Measurements from ENCODE around the gene ACAA1.
"Not testable (repeated sequence)": the region's sequence is repeated elsewhere in the genome, so short reads cannot be mapped to it uniquely, and the experiment has no call there.

Gene ACAA1

GRCh38 chr3:38134517-38135143 lies 2.3 kb downstream of the ACAA1 start:
- DNase-seq (ENCODE audit: low read depth) = not testable (repeated sequence)

DNA sequence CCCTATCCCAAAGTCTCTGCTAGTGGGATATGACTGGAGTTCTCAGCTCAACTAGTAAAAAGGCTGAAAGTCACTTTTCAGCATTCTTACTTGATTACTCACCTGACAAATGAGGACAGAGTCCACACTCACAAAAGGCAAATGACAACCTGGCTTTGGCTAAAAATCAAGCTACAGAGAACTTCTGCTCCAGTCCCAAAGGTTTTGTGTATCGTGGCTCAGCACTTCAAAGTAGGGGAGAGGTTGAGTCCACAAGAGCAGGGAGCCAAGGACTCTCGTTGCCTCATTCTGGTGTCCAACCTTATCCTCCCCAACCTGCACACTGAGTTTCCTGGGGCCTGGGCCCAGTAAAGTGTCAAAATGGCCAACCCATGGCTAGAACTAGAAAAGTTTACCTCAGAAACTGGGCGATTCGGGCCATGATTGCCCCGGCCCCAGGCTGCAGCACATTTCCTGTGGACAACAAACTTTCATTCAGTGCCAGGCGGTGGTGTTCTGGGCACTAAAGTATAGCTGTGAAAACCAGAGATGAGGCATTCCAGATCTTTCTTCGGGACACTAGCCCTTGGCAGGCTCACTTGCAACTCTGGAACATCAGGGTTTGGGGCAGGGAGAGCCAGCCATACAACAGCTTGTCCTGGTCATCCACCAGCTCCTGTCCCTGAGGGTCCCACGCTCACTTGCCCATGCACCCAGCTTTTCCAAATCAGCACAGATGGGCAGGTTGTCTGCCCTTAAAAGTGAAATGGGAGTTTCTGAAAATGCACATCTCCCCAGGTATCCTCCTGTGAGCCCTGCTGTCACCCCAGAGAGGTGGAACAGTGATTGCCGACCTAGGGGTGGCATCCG lies 3.1 kb downstream of the ACAA1 start:
- no peak for DNase-seq (ENCODE audit: low read depth)

GRCh38 chr3:38133209-38133556 lies 3.7 kb downstream of the ACAA1 start:
- no peak for DNase-seq (ENCODE audit: low read depth)

DNA sequence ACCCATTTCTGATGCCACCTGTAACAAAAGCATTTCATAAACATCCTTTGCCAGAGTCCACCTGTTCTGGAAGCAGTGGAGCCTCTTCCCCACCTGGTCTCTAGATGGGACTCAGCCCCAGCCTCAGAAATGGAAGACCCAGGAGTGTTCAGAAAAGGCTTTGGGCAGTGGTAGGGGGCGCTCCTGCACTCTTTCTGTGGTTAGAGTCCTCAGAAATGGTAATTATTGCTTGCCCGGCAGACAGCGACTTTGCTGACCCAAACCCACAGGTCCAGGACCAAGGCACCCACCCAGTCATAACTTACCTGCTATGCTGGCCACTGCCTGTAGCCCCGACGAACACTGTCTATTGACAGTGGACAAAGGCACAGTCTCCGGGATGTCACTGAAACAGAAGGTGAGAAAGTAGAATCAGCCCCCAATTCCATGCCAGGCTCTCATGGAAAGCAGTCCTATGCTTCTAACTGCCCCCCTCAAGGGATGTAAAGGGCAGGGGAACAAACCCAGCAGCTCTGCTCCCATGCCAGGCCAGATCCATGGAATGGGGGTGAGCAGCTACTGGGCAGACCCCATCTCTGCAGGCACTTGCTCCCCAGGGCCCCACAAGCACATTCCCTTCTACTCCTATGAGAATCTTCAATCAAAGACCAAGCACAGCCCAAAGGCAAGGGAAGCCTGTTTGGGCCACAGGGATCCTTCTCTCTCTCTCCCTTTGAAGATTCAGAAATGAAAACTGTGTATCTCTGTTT lies 5.1 kb downstream of the ACAA1 start:
- no peak for DNase-seq (ENCODE audit: low read depth)

- DNase-seq (ENCODE audit: low read depth) = no peak
These were observed 6.3 kb downstream of the ACAA1 start for GRCh38 chr3:38130631-38131065.

DNA sequence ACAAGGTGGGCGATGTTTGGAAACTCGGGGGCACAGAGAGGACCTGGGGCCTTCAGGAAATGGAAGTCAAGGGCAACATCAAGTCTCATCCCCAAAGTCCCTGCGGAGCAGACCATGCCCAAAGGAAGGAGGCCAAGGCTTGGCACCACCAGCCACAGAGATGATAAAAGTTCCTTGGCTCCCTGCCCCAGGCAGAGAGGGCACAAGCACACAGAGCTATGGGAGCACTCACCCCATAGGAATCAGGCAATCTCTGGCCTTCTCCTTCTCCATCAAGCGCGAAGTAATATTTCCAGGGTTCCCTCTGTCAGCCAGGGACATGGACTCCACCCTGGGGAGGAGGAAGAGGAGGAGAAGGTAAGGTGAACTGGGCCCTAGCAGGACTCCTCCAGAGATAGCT lies 7.9 kb downstream of the ACAA1 start:
- no peak for DNase-seq (ENCODE audit: low read depth)

- DNase-seq (ENCODE audit: low read depth) = no peak
These were observed 8.6 kb downstream of the ACAA1 start for GRCh38 chr3:38128303-38128655.

DNA sequence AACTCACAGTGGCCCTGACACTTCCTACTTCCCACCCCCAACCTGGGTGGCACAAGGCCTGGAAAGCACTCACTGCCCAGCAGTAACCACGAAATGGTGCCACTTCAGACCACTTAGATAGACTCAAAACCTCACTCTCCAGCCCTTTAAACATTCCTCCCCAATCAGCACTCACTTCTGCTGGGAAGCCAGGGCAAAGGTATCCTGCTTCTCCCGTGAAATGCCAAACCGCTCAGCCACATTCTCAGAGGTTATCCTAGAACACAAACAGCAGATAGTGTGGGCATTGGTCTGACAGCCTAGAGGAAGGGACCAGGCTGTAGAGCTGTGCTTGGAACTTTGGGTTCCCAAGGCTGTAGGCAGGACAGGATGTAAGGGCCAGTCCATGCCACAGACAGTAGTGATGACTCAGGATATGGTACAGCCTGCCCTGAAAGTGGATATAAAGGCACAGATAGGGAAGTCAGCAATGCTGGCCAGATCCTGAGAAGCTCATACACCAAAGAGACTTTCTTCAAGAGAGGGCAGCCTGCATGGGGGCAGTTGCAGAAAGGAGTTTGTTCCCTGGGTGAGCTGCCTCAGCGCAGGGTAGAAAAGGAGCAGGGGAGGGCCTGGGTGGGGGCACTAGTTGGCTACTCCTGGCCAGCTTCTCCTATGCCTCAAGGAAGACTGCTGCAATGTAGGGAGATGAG lies 9.2 kb downstream of the ACAA1 start:
- no peak for DNase-seq (ENCODE audit: low read depth)

DNA sequence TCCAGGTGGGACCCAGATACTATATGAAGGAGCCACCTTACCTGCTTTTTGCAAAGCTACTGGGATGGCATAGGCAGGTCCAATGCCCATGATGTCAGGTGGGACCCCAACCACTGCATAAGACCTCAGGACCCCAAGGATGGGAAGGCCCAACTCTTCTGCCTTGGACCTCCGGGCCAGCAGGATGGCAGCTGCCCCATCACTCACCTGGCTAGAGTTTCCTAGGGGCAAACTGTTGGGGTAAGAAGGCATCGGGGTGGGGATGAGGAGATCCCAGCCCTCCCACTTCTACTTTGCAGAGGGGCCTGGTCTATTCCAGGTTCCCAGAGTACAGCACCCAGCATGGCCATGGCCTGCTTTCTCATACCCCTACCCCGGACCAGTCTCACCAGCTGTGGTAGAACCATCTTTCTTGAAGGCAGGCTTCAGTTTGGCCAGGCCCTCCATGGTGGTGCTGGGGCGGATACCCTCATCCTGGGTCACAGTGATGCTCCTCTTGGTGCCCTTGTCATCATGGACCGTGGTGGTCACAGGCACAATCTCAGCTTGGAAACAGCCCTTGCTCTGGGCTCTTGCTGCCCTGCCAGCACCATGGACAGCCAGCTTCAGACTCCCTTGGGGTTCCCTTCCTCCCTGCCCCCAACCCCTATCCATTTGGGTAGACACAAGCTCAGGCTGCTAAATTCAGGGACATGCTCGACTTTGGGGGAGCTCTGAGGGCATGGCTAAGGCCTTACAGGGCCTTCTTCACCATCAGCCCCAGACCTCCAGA lies 10.6 kb downstream of the ACAA1 start:
- DNase-seq (ENCODE audit: low read depth) = no peak

DNA sequence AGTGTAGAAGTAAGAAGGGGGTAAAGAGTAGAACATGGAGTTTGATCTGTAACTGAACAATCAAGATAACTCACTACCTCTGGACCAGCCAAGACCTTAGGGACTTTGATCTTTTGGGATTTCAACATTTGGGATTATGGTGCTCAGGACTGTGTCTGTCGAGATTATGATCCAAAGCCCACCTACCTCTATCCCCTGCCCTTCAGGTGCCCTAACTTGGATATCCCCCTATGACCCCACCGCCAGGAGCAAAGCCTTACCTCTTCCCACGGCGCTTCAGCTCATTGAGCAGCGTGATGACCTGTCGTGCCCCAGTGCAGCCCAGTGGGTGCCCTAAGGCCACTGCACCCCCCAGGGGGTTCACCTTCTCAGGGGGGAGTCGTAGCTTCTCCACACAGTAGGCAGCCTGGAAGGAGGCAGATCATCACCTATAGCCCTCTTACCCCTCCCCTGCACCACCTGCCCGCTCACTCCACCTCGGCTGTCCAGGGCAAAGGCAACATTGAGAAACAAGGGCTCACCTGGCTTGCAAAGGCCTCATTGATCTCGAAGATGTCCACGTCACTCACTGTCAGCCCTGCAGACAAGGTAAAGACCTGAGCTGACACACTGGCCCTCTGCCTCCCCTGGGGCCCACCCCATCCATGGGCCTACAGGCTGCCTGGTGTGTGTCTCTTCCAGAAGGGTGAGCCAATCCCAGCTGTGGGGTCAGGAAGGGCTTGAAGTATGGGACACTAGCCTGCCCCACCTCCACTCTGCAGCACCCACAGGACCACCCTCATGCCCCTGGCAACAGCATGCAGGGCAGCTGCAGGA lies 11.4 kb downstream of the ACAA1 start:
- no peak for DNase-seq (ENCODE audit: low read depth)

- no peak for DNase-seq (ENCODE audit: low read depth)
These were observed 12.4 kb downstream of the ACAA1 start for GRCh38 chr3:38124324-38125122.

- DNase-seq (ENCODE audit: low read depth) = no peak
These were observed 14.1 kb downstream of the ACAA1 start for GRCh38 chr3:38122712-38123290.

GRCh38 chr3:38121832-38122461 lies 15.0 kb downstream of the ACAA1 start:
- no peak for DNase-seq (ENCODE audit: low read depth)

GRCh38 chr3:38121451-38121831 lies 15.5 kb downstream of the ACAA1 start:
- DNase-seq (ENCODE audit: low read depth) = no peak

DNA sequence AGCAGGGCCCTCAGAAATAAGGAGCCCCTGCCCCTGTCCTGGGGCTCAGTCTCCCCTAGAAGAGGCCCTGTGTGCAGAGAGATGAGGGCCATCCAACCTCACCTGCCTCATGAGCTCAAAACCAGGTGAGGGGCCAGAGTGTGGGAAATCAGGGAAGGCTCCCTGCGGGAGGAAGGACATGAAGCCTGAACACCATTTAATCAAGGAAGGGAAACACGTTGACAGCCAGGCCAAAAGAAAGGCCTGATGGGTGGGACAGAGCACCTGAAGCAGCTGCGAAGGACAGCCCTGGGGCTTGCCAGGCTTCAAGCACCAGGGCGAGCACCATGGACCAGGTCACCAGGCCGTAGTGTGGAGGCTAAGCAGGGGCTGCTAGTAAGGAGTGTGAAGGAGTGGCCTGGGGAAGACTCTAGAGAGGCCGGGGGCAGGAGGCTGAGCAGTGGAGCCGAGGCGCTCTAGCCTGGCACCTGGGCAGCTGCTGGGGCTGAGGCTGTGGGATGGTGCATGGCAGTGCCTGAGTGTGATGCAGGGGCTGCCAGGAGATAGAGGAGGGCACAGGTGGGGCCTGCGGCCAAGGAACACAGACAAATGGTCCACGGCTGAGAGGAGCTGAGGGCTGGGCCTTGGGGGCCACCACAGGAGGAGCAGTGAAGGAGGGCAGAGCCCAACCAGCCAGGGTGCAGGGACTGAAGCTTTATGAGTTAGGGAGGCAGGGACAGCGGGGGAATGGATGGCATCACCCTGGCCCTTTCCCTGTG lies 16.1 kb downstream of the ACAA1 start:
- no peak for DNase-seq (ENCODE audit: low read depth)

- DNase-seq (ENCODE audit: low read depth) = no peak
These were observed 16.9 kb downstream of the ACAA1 start for GRCh38 chr3:38119821-38120692.

GRCh38 chr3:38119248-38119544 lies 17.7 kb downstream of the ACAA1 start:
- DNase-seq (ENCODE audit: low read depth) = no peak
